Activated CD8-positive, alpha-beta memory T cell treated with anti-CD3 and anti-CD28 coated beads, Interleukin-2, amount 50 U/mL, for 48 hours (primary cell): ENCODE measurements around the gene CTPS2.

Source experiments
- DNase-seq: peaks from one replicate; pipeline ENCODE4 v3.0.0-alpha.2; 2020

The CTPS2 gene

DNA sequence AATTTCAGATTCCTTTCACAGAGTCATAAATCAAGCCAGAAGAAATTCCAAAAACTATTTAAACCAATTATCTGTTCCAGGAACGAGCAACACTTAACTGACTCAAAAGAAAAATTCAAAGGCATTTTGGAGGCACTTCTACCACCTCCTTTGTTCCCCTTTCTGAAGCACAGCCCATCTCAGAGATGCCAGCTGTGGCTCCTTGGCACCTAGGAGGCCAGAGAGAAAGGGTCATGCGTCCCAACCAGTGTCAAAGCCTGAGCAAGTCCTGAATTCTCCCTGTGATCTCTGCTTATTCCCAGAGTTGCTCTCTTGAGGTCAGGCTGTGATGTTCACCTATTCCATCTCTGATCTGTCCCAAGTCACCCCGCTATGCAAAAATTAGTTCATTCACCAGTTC is 167.5 kb downstream of the CTPS2 start:
- no peak for DNase-seq
